SK-N-SH (cell line): ENCODE data around the gene SPINT4.

Experiments
- CTCF ChIP-seq: fragments of 200-600 bp; sonication (generic); IDR thresholded peaks from 2 replicates; pipeline ENCODE4 v1.6.1; 2017; ENCODE audit warnings: antibody characterized with exemption, mild to moderate bottlenecking, moderate library complexity
- ELF1 ChIP-seq: IDR thresholded peaks from 2 replicates; pipeline ENCODE4 v1.4.0; 2012
- EP300 ChIP-seq, 2 experiments: IDR thresholded peaks; 2 replicates each; pipeline versions ENCODE4 v1.4.0 to v1.6.1; 2012; ENCODE audit warnings: borderline replicate concordance in 1 of 2, low read depth in 1 of 2, low read length in 1 of 2
- JUND ChIP-seq: IDR thresholded peaks from 2 replicates; pipeline ENCODE4 v1.4.0; 2012
- NFIC ChIP-seq: IDR thresholded peaks from 2 replicates; pipeline ENCODE4 v1.4.0; 2012; ENCODE audit warnings: borderline replicate concordance
- RAD21 ChIP-seq: IDR thresholded peaks from 2 replicates; pipeline ENCODE4 v1.6.1; 2012; ENCODE audit warnings: mild to moderate bottlenecking, low read length
- REST ChIP-seq: IDR thresholded peaks from 2 replicates; pipeline ENCODE4 v1.6.1; 2012; ENCODE audit warnings: mild to moderate bottlenecking, low read depth, low read length, moderate library complexity

- TF ChIP-seq CTCF (no peak), ELF1 (no peak), EP300 (IDR thresholded peaks at IDR 0.05; ENCODE audit: borderline replicate concordance in 1 of 2, low read depth in 1 of 2, low read length in 1 of 2) (no peak), RAD21 (no peak), REST (no peak), JUND (no peak), NFIC (no peak)
These were observed 43.2 kb downstream of the SPINT4 start for GRCh38 chr20:45765307-45765875.
